WTC11 (cell line): ENCODE results near the gene KARS1. TPM values are rescaled to one million over a fixed set of nuclear protein-coding genes. Genes with fewer than 3 reads are reported as not detected.

Experiments
- ATAC-seq: fragments of 200-7000 bp; cut with Tn5 transposase; 2 replicates; pipeline ENCODE4 v1.10.0; 2021; ENCODE audit warnings: mild to moderate bottlenecking, moderate library complexity
- CTCF ChIA-PET: fragments of 300-600 bp; sonication (Branson Sonifier 250); formaldehyde crosslinking; loops from one replicate; lab custom pipeline; 2021; ENCODE audit warnings: antibody characterized with exemption; lab: Charles Lee
- POLR2A ChIA-PET: fragments of 350-600 bp; sonication (Branson Sonifier 250); formaldehyde crosslinking; loops from one replicate; lab custom pipeline; 2021; ENCODE audit warnings: antibody characterized with exemption; lab: Charles Lee
- DNase-seq: peaks from one replicate; pipeline ENCODE4 v3.0.0; 2021; ENCODE audit warnings: low spot score
- H3K27ac Mint-ChIP-seq: 2 replicates; pipeline ENCODE4 v1.8.0; 2021; ENCODE audit warnings: mixed read lengths
- H3K27me3 Mint-ChIP-seq: 2 replicates; pipeline ENCODE4 v1.8.0; 2021; ENCODE audit warnings: low read depth, mild to moderate bottlenecking, moderate library complexity, mixed read lengths
- H3K36me3 Mint-ChIP-seq: 2 replicates; pipeline ENCODE4 v1.8.0; 2021; ENCODE audit warnings: mixed read lengths
- H3K4me1 Mint-ChIP-seq: 2 replicates; pipeline ENCODE4 v1.8.0; 2022; ENCODE audit warnings: mixed read lengths
- H3K4me3 Mint-ChIP-seq: 2 replicates; pipeline ENCODE4 v1.8.0; 2021; ENCODE audit warnings: mild to moderate bottlenecking, moderate library complexity, mixed read lengths
- H3K9me3 Mint-ChIP-seq: 2 replicates; pipeline ENCODE4 v1.8.0; 2021; ENCODE audit warnings: mixed read lengths
- CREB1 ChIP-seq: sonication (generic); formaldehyde crosslinking; IDR thresholded peaks from 2 replicates; pipeline ENCODE4 v1.8.0; 2023; ENCODE audit warnings: mild to moderate bottlenecking, missing genetic modification reagents
- FOXJ3 ChIP-seq: sonication (generic); formaldehyde crosslinking; IDR thresholded peaks from 2 replicates; pipeline ENCODE4 v1.9.0; 2021; ENCODE audit warnings: missing genetic modification reagents, mild to moderate bottlenecking, borderline replicate concordance
- GRHL2 ChIP-seq: fragments of 250-450 bp; sonication (Bioruptor Pico); IDR thresholded peaks from 2 replicates; pipeline ENCODE4 v1.8.0; 2022; ENCODE audit warnings: mild to moderate bottlenecking, moderate library complexity; ENCODE audit not compliant: insufficient replicate concordance, severe bottlenecking
- JUN ChIP-seq: sonication (generic); formaldehyde crosslinking; IDR thresholded peaks from 2 replicates; pipeline ENCODE4 v1.8.0; 2023; ENCODE audit warnings: mild to moderate bottlenecking, missing genetic modification reagents
- MXD4 ChIP-seq: fragments of 250-450 bp; sonication (Bioruptor Pico); IDR thresholded peaks from 2 replicates; pipeline ENCODE4 v1.8.0; 2021; ENCODE audit warnings: mild to moderate bottlenecking, moderate library complexity, borderline replicate concordance
- NFATC4 ChIP-seq: fragments of 250-450 bp; sonication (Bioruptor Pico); IDR thresholded peaks from 2 replicates; pipeline ENCODE4 v1.9.0; 2021; ENCODE audit warnings: mild to moderate bottlenecking
- NFE2L1 ChIP-seq: sonication (generic); formaldehyde crosslinking; IDR thresholded peaks from 2 replicates; pipeline ENCODE4 v1.8.1; 2023; ENCODE audit warnings: missing genetic modification reagents
- RELA ChIP-seq: sonication (generic); formaldehyde crosslinking; IDR thresholded peaks from 2 replicates; pipeline ENCODE4 v1.8.1; 2022; ENCODE audit warnings: missing genetic modification reagents, mild to moderate bottlenecking, borderline replicate concordance
- SMAD4 ChIP-seq: sonication (generic); formaldehyde crosslinking; IDR thresholded peaks from 2 replicates; pipeline ENCODE4 v1.8.0; 2022; ENCODE audit warnings: mild to moderate bottlenecking, missing genetic modification reagents
- ZNF121 ChIP-seq: sonication (generic); formaldehyde crosslinking; IDR thresholded peaks from 2 replicates; pipeline ENCODE4 v1.8.0; 2023; ENCODE audit warnings: missing genetic modification reagents
- ZNF138 ChIP-seq: sonication (generic); formaldehyde crosslinking; conservative IDR thresholded peaks from 2 replicates; pipeline ENCODE4 v1.8.1; 2022; ENCODE audit warnings: mild to moderate bottlenecking, moderate library complexity, missing genetic modification reagents
- ZNF671 ChIP-seq: fragments of 250-450 bp; sonication (Bioruptor Pico); IDR thresholded peaks from 2 replicates; pipeline ENCODE4 v1.8.0; 2021; ENCODE audit warnings: mild to moderate bottlenecking
- total RNA-seq: library from RNA; stranded (reverse); gene quantifications from 3 replicates; pipeline ENCODE4 v1.2.3, GENCODE V29; 2021
- TF ChIP-seq, protein P1 (sequence below): sonication (generic); formaldehyde crosslinking; IDR thresholded peaks from 2 replicates; pipeline ENCODE4 v1.8.1; 2023; ENCODE audit warnings: mild to moderate bottlenecking, missing genetic modification reagents, moderate library complexity
- TF ChIP-seq, protein P2 (sequence below): fragments of 250-450 bp; sonication (Bioruptor Pico); IDR thresholded peaks from 2 replicates; pipeline ENCODE4 v1.9.0; 2021; ENCODE audit warnings: mild to moderate bottlenecking
- TF ChIP-seq, protein P3 (sequence below): sonication (generic); formaldehyde crosslinking; IDR thresholded peaks from 2 replicates; pipeline ENCODE4 v1.8.0; 2022; ENCODE audit warnings: mild to moderate bottlenecking, missing genetic modification reagents
- TF ChIP-seq, protein P4 (sequence below): sonication (generic); formaldehyde crosslinking; IDR thresholded peaks from 2 replicates; pipeline ENCODE4 v1.8.1; 2022; ENCODE audit warnings: low read depth, missing genetic modification reagents, borderline replicate concordance
- TF ChIP-seq, protein P5 (sequence below): fragments of 250-450 bp; sonication (Bioruptor Pico); conservative IDR thresholded peaks from 2 replicates; pipeline ENCODE4 v1.9.0; 2021; ENCODE audit warnings: mild to moderate bottlenecking
- TF ChIP-seq, protein P6 (sequence below): sonication (generic); formaldehyde crosslinking; IDR thresholded peaks from 2 replicates; pipeline ENCODE4 v1.8.1; 2022; ENCODE audit warnings: low read depth, mild to moderate bottlenecking, moderate library complexity, missing genetic modification reagents, borderline replicate concordance
- TF ChIP-seq, protein P7 (sequence below): sonication (generic); formaldehyde crosslinking; IDR thresholded peaks from 2 replicates; pipeline ENCODE4 v1.8.0; 2022; ENCODE audit warnings: mild to moderate bottlenecking, missing genetic modification reagents
- TF ChIP-seq, protein P8 (sequence below): fragments of 250-450 bp; sonication (Bioruptor Pico); IDR thresholded peaks from 2 replicates; pipeline ENCODE4 v1.8.0; 2021; ENCODE audit warnings: mild to moderate bottlenecking

Gene KARS1
- total RNA-seq, 1 experiment from 2014 or later, result 199 TPM

DNA sequence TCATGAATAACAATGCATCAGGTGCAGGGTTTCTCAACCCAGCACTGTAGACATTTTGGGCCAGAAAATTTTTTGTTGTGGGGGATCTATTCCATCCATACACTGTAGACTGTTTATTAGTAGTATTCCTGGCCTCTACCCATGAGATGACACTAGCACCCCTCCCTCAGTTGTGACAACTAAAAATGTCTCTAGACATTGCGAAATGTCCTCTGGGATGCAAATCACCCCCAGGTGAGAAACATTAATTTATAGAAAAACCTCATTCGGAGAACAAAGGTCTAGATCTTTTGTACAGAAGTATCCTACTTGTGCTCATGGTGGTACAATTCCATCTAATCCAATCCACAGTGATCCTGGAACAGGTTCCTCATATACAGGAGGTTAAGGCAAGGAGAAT lies 28.7 kb downstream of the KARS1 start (continued):
- TF ChIP-seq, protein P1, sequence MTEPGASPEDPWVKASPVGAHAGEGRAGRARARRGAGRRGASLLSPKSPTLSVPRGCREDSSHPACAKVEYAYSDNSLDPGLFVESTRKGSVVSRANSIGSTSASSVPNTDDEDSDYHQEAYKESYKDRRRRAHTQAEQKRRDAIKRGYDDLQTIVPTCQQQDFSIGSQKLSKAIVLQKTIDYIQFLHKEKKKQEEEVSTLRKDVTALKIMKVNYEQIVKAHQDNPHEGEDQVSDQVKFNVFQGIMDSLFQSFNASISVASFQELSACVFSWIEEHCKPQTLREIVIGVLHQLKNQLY (CRISPR knock-in tag), result no peak
- no peak for TF ChIP-seq RELA (CRISPR knock-in tag)
- no peak for TF ChIP-seq ZNF671 (CRISPR knock-in tag)
- TF ChIP-seq GRHL2 (CRISPR knock-in tag), result no peak

DNA sequence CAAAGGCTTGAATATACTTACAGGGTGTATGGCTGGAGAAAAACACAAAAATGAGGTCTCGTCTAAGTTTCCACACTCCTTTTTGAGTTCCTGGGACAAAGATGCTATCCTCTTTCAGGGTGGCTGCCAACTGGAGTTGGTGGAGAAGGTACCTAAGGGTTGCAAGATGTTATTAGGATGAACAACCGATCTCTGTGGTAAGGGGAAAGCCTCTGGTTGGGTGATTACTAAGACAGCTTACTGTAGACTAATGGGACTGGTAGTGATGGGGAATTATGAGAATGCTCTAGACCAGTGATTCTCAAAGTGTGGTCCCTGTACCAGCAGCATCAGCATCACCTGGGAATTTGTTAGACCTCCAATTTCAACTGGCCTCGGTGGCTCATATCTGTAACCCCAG lies 30.3 kb downstream of the KARS1 start:
- Mint-ChIP-seq H3K27me3 (no peaks in the 10 kb centered on the region), H3K4me1 (peaks cover 12% of the 10 kb centered on the region), H3K27ac (no peak overlapping the region), H3K36me3 (peaks cover 66% of the 10 kb centered on the region), H3K9me3 (no peaks in the 10 kb centered on the region), H3K4me3 (no peak overlapping the region)
- TF ChIP-seq, protein P2, sequence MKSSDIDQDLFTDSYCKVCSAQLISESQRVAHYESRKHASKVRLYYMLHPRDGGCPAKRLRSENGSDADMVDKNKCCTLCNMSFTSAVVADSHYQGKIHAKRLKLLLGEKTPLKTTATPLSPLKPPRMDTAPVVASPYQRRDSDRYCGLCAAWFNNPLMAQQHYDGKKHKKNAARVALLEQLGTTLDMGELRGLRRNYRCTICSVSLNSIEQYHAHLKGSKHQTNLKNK (CRISPR knock-in tag), result no peak
- TF ChIP-seq, protein P3, sequence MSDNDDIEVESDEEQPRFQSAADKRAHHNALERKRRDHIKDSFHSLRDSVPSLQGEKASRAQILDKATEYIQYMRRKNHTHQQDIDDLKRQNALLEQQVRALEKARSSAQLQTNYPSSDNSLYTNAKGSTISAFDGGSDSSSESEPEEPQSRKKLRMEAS, result no peak
- TF ChIP-seq MXD4 (CRISPR knock-in tag), result no peak
- POLR2A ChIA-PET, result no interaction called here
- DNase-seq (no peak), ATAC-seq (no peak)
- CTCF ChIA-PET, result no interaction called here

DNA sequence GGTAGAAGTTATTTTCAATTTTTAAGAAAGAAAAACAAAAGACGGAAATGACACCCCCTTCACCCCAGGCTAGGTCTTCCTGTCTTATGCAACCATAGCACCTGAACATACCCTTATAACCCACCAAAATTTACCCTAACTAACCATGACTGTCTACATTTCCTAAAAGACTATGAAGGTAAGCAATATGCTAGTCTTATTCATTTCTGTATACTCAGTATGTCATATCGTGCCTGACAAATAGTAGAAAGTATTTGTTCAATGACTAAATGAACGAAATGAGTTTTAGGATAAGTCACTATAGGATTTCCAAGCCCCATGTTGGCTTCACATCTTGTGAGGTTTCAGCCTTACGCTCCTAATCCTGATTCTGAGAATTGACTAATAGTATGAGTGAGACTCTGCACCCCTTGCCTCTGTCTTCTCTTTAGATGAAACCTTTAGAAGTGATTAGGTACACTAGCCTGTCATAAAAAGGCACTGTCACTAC lies 30.9 kb downstream of the KARS1 start:
- Mint-ChIP-seq H3K27me3 (no peaks in the 10 kb centered on the region), H3K36me3 (peaks cover 67% of the 10 kb centered on the region), H3K9me3 (no peaks in the 10 kb centered on the region), H3K4me3 (no peak overlapping the region), H3K4me1 (peaks cover 7% of the 10 kb centered on the region), H3K27ac (no peak overlapping the region)
- TF ChIP-seq, protein P4, sequence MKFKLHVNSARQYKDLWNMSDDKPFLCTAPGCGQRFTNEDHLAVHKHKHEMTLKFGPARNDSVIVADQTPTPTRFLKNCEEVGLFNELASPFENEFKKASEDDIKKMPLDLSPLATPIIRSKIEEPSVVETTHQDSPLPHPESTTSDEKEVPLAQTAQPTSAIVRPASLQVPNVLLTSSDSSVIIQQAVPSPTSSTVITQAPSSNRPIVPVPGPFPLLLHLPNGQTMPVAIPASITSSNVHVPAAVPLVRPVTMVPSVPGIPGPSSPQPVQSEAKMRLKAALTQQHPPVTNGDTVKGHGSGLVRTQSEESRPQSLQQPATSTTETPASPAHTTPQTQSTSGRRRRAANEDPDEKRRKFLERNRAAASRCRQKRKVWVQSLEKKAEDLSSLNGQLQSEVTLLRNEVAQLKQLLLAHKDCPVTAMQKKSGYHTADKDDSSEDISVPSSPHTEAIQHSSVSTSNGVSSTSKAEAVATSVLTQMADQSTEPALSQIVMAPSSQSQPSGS (CRISPR knock-in tag), result no peak
- TF ChIP-seq JUN (CRISPR knock-in tag) (no peak), GRHL2 (CRISPR knock-in tag) (no peak)
- ATAC-seq, result no peak
- POLR2A ChIA-PET, result no interaction called here
- no peak for DNase-seq
- CTCF ChIA-PET, result no interaction called here

DNA sequence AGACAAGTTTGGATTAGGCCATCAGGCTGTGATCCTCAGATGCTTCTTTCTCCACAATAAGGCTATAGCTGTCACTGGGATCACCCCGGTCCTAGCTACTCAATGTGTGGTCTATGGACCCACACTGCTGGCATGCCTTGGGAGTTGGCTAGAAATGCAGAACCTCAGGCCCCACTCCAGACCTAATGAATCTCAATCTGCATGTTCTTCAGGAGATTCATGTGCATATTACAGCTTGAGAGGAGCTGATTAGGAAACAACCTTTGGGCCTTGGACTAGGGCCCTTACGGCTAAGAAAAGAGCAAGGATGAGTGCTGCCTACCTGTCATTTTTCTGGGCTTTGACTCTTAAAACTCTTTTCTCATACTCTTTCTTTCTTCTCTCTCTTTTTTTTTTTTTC lies 31.8 kb downstream of the KARS1 start:
- no peaks in the 10 kb centered on the region for H3K27me3 Mint-ChIP-seq
- H3K4me3 Mint-ChIP-seq, result no peak overlapping the region
- H3K27ac Mint-ChIP-seq, result no peak overlapping the region
- ATAC-seq (no peak), DNase-seq (no peak)
- ChIA-PET POLR2A (interaction anchor here (0.7 kb wide), 2 partner anchors 12 to 163 kb away, joined by 3 to 4 read pairs; no protein-coding TSS in a partner anchor), CTCF (interaction anchor here (0.8 kb wide), 1 partner anchor 32 kb away, joined by 3 read pairs; the partner anchor contains the start of genes KARS1 and TERF2IP)
- TF ChIP-seq SMAD4 (CRISPR knock-in tag), result no peak
- TF ChIP-seq, protein P5, sequence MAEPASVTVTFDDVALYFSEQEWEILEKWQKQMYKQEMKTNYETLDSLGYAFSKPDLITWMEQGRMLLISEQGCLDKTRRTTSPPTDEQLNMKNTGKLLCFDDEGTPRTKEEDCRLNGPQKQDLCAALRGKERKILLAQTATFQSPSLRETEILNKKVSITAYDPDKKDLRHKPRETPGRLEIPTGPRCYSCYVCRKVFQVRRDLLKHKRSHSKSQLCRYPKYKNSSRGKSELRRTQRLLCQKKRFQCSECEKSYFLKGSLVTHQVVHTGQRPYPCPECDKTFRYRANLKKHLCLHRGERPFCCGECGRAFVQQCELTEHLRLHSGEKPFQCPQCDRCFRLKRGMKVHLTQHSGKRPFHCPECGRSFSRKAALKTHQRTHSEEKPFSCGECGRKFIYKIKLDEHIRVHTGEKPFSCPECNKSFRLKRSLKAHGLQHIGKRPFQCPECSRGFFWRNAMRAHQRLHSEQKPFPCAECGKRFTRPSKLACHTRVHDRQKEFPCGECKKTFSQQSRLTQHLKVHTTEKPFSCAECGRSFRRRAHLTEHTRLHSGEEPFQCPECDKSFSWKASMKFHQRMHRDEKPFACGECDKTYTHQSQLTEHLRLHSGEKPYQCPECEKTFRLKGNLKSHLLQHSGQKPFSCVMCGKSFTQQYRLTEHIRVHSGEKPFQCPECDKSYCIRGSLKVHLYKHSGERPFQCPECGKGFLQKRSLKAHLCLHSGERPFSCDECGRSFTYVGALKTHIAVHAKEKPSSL (CRISPR knock-in tag), result no peak
- TF ChIP-seq ZNF121 (CRISPR knock-in tag), result no peak
- TF ChIP-seq NFATC4 (CRISPR knock-in tag), result no peak
- TF ChIP-seq, protein P6, sequence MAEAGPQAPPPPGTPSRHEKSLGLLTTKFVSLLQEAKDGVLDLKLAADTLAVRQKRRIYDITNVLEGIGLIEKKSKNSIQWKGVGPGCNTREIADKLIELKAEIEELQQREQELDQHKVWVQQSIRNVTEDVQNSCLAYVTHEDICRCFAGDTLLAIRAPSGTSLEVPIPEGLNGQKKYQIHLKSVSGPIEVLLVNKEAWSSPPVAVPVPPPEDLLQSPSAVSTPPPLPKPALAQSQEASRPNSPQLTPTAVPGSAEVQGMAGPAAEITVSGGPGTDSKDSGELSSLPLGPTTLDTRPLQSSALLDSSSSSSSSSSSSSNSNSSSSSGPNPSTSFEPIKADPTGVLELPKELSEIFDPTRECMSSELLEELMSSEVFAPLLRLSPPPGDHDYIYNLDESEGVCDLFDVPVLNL, result no peak
- no peak for TF ChIP-seq FOXJ3 (CRISPR knock-in tag)
- no peak for TF ChIP-seq NFE2L1 (CRISPR knock-in tag)
- TF ChIP-seq, protein P7, sequence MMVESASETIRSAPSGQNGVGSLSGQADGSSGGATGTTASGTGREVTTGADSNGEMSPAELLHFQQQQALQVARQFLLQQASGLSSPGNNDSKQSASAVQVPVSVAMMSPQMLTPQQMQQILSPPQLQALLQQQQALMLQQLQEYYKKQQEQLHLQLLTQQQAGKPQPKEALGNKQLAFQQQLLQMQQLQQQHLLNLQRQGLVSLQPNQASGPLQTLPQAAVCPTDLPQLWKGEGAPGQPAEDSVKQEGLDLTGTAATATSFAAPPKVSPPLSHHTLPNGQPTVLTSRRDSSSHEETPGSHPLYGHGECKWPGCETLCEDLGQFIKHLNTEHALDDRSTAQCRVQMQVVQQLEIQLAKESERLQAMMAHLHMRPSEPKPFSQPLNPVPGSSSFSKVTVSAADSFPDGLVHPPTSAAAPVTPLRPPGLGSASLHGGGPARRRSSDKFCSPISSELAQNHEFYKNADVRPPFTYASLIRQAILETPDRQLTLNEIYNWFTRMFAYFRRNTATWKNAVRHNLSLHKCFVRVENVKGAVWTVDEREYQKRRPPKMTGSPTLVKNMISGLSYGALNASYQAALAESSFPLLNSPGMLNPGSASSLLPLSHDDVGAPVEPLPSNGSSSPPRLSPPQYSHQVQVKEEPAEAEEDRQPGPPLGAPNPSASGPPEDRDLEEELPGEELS, result no peak
- TF ChIP-seq CREB1, result no peak
- no peak for TF ChIP-seq ZNF671 (CRISPR knock-in tag)
- no peak for TF ChIP-seq ZNF138 (CRISPR knock-in tag)
- TF ChIP-seq, protein P8, sequence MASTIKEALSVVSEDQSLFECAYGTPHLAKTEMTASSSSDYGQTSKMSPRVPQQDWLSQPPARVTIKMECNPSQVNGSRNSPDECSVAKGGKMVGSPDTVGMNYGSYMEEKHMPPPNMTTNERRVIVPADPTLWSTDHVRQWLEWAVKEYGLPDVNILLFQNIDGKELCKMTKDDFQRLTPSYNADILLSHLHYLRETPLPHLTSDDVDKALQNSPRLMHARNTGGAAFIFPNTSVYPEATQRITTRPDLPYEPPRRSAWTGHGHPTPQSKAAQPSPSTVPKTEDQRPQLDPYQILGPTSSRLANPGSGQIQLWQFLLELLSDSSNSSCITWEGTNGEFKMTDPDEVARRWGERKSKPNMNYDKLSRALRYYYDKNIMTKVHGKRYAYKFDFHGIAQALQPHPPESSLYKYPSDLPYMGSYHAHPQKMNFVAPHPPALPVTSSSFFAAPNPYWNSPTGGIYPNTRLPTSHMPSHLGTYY (CRISPR knock-in tag), result no peak
- H3K9me3 Mint-ChIP-seq, result no peaks in the 10 kb centered on the region
- H3K4me1 Mint-ChIP-seq, result no peaks in the 10 kb centered on the region
- peaks cover 64% of the 10 kb centered on the region for H3K36me3 Mint-ChIP-seq
